NCI-H774 (cell line): ENCODE results near the gene FBF1.
A peak's percentile ranks its signal among the peaks of the same experiment; 100 is the strongest.
"Not testable (repeated sequence)": the region's sequence is repeated elsewhere in the genome, so short reads cannot be mapped to it uniquely, and the experiment has no call there.

ENCODE experiments used
- DNase-seq: peaks from one replicate; lab custom pipeline; 2025; lab: John Stamatoyannopoulos, UW

FBF1 gene

DNA sequence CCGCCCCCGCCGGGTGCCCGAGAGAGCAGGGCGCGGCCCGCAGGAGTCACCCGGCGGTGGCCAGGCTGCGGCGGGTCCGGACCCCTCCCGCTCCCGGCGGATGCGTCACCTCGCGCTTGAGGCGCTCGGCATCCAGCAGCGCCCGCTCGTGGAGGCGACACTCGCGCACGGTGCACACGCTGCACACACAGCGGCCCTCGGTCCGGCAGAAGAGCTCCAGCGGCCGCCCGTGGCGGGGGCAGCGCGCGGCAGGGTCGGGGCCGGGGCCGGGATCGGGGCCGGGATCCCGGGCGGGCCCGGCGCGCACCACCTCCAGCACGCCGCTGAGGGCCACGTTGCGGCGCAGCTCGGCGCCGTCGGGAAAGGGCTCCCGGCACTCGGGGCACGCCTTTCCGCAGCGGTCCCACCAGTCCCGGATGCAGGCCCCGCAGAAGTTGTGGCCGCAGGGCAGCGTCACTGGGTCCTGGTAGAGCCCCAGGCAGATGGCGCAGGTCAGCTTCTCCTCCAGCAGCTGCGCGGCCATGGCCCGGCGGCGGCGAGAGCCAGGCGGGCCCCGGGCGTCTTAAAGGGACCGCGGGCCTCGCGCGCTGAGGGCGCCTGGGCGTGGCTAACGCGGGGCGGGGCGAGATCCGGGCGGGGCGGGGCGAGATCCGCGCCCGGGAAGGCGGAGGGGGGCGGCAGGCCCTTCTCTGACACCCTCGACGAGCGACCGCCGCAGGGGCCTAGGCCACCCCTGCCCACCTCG, 44.3 kb downstream of the FBF1 start, which contains the start of gene TRIM65:
TRIM65 (minus strand) TSS at position 537 of the 745 bp plus-strand sequence; CDS start at position 523, 14 bp downstream.
- peak; percentile 75 for DNase-seq

DNA sequence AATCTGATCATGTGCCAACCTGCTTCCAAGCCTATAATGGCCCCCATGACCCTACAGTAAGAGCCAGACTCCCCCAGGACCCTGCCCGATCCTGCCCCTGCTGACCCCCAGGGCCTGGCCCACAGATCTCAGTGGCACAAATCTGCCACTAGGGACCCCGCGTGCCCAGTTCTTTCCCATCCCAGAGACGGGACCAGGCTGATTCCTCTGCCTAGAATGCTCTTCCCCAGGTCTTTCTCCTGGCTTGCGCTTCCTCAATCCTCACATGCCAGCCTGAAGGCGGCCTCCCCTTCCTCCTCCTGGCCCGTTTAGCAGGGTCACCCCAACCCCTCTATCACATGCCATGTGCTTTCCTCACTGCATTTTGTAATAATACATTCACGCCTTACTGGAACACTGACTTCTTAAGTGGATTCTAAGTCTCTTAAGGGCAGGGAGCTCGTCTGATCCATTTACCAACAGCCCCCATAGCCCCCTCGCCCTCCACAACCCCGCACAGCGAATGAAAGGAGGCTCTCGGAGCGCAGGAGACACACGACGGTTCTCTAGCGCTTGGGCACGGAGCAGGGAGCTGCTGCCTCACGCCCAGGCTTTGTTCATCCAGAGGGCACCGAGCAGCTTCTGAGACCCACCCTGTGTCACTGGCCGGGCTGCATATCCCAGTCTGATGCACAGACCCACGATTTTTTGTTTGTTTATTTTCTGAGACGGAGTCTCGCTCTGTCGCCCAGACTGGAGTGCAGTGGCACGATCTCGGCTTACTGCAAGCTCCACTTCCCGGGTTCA, 45.3 kb downstream of the FBF1 start:
- DNase-seq, result no peak

DNA sequence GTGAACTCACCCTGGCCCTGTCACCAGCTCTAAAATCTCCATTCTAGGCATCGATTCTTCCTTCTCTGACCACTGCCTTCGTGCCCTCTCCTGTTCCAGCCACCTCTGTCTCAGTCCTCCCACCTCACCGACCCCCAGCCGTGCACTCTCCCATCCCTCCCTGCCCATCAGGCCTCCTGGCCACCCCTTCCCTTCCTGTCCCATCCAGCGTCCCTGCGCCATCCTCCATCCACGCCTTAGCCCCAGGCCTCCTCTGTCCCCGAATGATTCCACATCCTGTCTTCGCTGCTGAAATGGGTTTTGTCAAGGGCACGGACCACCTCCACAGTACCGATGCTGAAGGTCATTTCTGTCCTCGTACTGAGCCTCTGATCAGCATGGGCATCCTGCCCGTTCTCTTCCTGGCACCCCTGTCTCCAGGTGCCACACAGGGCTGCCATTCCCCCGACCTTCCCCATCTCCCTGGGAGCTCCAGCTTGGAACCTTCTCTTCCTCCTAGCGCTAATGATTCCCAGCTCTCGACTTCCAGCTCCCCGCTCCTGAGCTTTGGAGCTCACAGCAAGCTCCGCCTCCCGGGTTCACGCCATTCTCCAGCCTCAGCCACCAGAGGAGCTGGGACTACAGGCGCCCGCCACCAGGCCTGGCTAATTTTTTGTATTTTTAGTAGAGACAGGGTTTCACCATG, 46.7 kb downstream of the FBF1 start:
- DNase-seq, result no peak

DNA sequence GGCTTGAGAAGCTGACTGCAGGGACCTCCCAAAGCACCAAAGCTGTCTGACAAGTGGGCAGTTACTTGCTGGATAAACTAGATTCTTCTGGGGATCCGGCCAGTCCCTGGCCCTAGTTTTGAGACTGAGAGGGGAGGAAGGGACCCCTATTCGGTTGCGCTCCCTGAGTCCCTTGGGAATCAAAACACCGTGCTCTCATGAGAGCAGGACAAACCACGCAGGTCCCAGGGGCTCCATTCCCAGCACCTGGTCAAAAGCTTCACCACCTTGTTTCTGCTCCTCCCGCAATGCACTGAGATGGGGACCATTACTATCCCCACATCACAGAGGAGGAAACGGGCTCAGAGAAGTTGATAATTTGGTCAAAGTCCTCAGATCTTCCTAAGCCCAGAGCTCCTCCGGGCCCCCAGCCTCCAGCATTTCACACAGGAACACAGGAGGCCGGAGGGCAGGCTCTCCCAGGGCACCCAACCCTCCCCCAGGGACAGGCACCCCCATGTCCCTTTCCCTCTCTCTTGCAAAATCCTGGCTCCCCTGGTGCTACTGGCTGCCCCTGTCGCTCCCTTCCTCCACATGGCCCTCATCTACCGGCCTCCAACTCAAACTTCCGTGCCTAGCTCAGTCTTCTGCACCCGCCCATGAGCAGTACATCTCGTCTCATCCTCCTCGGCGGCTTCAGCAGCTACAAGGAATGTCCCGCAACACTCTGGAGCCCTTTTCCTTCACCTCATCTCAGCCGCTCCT, 47.4 kb downstream of the FBF1 start:
- no peak for DNase-seq

DNA sequence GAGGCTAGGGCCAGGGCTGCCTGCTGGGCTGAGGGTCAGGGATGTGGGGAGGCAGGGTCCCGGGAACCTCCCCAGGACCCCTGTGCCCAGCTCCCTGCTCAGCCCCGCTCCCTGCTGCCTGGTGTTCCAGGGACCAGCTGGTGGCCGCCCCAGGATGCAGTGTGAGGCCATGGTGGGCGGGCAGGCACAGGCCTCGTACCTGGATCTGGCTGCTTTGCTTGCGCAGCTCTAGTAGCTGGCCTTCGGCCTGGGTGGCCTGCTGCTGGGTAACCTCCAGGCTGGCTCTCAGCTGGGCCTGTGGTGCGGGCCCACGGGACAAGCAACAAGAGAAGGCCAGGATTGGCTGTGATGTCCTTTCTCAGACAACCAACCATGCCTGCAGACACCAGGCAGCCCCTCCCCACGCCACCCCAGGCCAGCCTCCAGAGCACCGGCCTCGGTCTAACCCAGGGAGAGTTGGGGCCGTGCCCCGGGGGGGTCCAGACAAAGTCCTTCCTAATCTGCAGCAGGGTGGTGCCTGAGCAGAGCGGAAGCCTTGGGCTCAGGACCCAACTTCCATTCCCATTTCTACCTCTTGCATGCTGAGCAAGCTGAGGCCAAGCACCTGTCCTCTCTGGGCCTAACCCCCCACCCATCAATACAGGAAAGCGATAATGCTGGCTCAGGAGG, 48.2 kb downstream of the FBF1 start:
- no peak for DNase-seq

DNA sequence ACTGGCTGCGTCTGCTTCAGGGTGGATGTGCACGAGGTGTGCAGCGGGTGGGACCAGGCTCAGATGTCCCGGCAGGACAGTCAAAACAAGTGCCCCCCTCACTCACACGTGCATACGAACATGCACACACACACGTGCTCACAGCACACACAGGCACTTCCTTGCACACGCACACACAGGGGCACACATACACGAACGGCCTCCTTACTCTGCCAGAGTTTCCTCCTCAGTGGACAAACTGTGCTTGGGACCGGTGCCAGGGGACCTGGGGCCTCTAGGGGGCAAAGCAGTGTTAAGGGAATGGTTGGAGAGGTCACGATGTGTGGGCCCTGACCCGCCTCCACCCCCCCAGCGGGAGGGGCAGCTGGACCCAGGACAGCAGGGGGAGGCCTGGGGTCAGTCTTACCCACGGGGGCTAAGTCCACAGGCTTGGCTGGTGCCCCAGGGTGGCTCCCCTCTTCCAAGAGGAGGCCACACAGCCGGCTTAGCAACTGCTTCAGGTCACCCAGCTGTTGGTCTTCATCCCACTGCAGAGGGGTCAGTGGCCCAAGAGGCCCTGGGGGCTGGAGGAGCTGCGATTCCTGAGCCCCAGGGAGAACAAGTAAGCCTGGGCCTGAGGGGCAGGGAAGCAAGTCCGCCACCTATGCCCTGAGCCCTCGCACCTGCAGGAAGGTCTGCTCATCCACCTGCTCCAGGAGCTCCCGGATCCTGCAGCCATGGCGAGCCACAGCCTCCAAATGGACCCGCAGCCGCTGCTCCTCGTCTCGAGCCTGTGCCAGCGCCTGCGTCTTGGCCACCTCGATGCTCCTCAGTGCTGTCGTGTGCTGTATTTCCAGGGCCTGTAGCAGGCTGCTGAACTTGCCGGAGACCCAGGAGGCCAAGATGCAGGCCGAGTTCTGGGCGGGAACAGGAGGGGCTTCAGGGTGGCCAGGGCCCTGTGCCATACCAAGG, 49.0 kb downstream of the FBF1 start:
- DNase-seq, result no peak

DNA sequence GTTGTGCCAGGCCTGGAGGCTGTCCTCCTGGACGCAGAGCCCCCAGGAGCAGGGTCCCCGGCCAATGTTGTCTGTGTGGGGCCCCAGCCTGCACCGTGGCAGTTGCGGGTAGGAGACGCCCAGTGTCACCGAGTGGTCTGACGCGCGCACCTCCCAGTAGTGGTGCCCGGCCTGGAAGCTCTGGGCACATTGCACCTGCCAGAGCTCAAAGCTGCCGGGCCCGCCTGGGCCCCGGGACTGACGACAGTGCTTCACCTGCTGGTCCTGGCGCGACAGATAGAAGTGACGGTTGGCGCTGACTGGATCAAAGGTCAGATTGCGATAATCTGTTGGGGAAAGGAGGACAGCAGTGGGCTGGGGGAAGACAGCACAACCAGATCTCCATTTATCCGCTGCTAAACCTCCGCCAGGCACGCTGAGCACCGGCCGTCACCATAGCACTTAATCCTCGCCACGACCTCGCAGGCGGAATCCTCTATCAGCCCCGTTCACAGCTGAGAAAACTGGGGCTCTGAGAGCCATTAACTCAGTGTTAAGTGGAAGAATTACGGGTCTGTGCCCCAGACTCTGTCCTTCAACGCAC, 49.7 kb downstream of the FBF1 start:
- DNase-seq, result no peak

DNA sequence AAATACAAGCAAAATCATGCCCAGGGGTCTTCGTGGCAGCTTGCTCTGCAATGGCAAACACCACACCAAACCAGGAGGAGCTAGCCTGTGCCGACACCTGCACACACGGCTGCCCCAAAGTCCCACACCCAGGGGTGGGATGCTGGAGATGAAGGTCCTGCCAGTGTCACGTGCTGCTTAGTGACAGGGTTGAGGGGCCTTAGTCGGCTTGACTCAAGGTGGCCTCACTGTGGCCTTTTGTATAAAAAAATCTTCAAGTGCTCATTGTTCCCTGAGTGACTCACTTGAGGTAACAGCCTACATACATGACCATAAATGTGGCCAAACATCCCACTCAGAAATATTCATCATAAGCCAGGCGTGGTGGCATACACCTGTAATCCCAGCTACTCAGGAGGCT, 51.4 kb downstream of the FBF1 start:
- no peak for DNase-seq

DNA sequence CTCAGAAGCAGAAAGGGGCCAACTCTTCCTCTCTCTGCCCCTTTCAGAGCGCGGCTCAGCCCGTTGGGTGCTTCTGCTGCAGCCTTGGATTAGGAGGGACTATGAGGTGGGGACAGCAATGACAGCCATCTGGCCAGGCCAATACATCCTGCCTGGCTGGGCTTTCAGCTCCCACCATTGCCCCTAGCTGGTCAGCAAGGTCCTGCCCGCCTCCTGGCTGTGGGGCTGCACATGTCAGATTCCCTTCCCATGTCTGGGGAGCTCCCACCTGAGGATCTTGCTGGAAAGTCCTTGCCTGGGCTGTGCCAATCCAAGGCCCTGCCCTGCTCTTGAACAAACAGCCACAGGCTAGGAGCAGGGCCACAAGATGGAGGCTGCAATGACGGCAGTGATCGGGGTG, 52.4 kb downstream of the FBF1 start:
- no peak for DNase-seq

DNA sequence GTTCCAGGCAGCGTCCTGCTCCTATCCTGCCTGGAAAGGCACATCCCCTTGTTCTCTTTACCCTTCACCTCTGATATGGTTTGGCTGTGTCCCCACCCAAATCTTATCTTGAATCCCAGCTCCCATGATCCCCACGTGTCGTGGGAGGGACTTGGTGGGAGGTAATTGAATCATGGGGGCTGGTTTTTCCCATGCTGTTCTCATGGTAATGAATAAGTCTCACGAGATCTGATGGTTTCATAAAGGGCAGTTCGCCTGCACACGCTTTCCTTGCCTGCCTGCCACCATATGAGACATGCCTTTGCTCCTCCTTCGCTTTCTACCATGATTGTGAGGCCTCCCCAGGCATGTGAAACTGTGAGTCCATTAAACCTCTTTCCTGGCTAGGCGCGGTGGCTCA, 55.0 kb downstream of the FBF1 start:
- not testable (repeated sequence) for DNase-seq

DNA sequence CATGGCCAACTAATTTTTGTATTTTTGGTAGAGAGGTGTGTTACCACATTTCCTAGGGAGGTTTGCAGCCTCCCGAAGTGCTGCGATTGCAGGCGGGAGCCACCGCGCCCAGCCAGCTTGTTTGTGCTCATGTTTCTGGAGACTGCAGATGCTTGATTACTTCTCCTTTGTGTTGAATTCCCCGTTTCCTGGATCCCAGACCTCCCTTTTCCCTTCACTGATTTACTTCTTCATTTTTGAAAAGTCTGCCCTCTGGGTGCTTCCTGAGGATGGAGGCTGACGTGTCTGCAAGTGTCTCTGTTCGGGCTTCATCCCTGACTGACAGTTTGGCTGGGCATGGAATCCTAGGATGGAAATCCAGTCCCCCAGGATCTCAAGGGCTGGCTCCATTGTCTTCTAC, 55.4 kb downstream of the FBF1 start:
- no peak for DNase-seq

DNA sequence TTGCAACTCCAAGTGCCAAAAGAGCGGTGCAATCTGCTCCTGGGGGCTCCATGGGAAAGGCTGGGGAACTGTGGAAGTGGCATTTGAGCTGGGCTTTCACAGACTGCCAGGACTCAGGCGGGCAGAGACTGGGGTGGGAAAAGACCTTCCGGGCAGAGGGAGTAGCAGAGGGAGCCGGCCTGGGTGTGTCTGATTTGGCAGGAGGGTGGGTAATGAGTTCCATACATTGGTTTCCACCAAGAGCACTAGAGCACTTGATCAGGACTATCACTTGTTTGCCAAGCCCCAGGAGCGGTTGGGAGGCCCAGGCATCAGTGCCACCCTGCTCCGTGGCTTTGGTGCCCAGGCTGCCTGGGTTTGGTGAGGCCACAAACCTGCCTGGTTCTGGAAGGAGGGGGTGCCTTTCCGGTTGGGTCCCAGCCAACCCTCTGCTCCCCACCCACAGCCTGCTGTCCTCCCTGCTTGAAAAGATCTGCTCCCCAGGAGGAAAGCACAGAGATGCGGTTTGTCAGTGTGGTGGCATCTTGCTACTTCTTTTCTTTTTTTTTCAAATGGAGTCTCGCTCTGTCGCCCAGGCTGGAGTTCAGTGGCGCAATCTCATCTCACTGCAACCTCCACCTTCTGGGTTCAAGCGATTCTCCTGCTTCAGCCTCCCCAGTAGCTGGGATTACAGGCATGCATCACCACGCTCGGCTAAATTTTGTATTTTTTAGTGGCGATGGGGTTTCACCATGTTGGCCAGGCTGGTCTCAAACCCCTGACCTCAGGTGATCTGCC, 59.0 kb downstream of the FBF1 start:
- DNase-seq, result no peak

DNA sequence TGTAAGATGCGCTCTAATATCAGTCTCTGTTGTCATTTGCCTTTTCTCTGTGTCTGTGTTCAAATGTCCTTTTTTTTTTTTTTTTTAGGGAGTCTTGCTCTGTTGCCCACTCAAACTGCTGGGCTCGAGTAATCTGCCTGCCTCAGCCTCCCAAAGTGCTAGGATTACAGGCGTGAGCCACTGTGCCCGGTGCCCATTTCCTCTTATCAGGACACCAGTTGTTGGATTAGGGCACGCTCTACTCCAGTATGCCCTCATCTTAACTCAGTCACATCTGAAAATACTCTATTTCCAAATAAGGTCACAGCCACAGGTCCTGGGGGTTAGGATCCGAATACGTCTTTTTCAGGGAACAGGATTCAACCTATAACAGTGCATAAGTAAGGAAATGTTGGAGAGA, 60.6 kb downstream of the FBF1 start:
- DNase-seq, result no peak

DNA sequence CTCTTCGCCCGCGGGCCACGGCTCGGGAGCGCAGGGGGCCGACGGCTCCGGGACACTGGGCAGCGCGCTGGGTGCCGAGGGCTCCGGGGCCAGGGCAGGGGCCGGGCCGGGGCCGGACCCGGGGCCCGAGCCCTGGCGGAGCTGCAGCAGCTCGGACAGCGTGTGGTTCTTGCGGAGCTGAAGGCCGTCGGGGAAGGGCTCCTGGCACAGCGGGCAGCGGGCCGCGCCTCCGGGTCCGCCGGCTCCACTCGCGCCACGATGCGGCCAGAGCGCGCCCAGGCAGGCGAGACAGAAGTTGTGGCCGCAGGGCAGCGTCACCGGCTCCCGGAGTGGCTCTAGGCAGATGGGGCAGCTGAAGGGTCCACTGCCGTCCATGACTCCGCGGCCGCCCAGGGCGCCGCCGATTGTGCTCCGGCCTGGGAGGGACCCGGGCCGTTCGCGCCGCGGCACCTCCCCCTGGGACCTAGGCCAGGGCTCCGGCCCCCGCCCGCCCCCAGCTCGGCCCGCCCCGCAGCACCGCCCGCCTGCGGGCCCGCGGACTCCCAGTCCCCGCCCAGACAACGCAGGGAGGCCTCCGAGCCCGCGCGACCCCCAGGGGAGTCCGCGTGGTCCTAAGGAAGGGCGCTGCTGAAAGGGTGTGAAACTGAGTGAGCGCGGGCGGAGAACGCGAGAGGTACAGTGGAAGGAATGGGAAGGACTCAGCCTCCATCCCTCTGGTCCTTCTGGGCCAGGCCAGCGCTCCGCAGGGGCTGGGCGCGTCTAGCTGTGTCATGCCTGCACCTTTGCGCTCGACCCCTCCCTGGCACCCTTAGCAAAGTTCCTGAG, 62.5 kb downstream of the FBF1 start, which contains the start of gene TRIM47:
TRIM47 (minus strand) TSS at position 408 of the 825 bp plus-strand sequence; CDS start at position 375, 33 bp downstream.
- DNase-seq, result peak; percentile 58

DNA sequence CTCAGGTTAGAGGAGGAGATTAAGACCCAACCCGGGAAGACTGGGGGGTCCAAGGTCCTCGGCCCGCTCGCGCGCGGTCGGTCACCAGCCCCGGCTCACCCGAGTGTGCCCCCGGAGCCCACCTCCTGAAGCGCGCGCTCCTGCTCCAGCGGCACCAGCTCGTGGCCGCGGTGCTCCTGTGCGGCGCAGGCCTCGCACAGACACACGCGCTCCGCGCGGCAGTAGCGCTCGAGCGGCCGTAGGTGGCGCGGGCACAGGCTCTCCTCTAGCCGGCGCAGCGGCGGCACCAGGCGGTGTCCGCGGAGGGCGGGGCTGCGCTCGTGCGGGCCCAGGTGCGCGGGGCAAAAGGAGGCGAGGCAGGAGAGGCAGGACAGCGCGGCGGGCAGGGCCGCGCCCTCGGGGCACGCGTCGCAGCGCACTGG, 63.1 kb downstream of the FBF1 start:
- peak; percentile 75 for DNase-seq

DNA sequence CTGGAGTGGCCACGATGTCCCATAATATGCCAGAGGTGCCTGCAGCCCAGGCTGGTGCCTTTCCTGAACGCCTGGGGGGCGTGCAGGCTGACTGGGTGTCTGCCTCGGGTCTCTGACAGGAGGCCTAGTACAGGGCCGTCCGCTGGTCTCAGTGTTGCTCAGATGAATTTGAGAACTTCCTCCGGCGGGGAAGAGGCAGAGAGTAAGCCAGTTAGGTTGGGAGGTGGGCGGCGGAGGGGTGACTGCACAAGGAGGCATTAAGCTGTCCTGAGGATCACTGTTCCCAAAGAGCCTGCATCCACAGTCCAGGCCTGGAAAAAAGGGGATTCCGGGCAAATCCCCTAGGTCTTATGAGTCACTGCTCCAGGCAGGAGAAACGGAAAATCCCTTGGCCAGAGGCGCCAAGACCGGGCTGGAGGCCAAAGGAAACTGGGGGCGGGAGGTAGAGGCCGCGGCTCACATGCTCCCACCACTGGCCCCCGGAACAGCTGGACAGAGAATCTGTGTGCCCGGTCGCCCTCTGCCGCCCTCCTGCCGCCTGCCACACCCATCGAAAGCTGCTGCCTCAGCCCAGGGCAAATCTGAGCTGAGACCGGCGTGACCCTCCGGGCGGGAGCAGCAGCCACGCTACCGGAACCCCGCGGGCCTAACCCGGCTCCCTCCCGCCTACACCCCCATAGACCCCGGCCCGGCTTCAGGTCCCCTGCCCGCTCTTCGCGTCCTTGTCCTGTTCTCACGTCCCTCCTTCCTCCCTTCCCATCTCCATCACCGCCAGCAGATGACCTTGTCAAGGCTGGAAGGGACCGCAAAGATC, 63.7 kb downstream of the FBF1 start:
- DNase-seq, result no peak
